ENCODE results near the gene SH2D2A. TPM values are rescaled to one million over a fixed set of nuclear protein-coding genes. Genes with fewer than 3 reads are reported as not detected.

Gene SH2D2A
- total and polyA plus RNA-seq, 2 experiments from 2014 or later, result 0.18 to 0.60 TPM

DNA sequence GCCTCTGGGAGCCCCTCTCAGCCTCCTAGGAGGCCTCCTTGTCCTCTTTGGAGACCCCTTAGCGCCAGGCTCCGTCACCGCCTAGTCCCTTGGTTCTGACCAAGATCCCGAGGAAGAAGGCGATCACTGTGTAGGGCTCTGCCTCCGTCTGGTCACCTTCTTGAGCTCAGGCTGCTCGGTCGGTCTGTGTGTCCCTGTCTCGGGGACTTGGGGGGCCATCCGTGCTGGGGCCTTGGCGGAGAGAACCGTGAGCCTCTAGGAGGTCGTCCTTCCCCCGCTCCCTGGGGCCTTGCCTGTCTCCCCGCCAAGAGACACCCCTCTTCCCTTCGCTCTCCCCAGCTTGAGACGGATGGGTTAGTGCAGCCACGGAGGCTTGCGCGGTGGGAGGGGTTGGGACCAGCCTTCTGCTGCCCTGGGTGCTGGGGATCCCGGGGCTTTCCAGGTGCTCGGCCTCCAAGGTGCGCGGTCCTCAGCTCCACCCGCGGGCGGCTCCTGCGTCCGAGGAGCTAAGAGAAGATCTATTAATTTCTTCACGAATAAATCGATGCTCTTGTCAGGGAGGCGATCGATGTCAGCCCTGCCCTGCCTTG is 43.0 kb upstream of the SH2D2A start:
- no peaks in the 10 kb centered on the region for H3K9me2 ChIP-seq (replicated peaks; ENCODE audit: insufficient read depth)
- no peak overlapping the region for H2AFZ ChIP-seq
- WGBS (ENCODE audit: low lambda C conversion rate, missing lambda C conversion rate), result 5% methylated on average over 31 of the region's 33 CpGs
- TF ChIP-seq EZH2phosphoT487 (IDR thresholded peaks at IDR 0.05; ENCODE audit: low read depth, severe bottlenecking, unreplicated experiment) (no peak), EZH2 (IDR thresholded peaks at IDR 0.05; ENCODE audit: borderline replicate concordance) (no peak)
- TF ChIP-seq, protein P1, sequence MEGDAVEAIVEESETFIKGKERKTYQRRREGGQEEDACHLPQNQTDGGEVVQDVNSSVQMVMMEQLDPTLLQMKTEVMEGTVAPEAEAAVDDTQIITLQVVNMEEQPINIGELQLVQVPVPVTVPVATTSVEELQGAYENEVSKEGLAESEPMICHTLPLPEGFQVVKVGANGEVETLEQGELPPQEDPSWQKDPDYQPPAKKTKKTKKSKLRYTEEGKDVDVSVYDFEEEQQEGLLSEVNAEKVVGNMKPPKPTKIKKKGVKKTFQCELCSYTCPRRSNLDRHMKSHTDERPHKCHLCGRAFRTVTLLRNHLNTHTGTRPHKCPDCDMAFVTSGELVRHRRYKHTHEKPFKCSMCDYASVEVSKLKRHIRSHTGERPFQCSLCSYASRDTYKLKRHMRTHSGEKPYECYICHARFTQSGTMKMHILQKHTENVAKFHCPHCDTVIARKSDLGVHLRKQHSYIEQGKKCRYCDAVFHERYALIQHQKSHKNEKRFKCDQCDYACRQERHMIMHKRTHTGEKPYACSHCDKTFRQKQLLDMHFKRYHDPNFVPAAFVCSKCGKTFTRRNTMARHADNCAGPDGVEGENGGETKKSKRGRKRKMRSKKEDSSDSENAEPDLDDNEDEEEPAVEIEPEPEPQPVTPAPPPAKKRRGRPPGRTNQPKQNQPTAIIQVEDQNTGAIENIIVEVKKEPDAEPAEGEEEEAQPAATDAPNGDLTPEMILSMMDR (IDR thresholded peaks at IDR 0.05; ENCODE audit: poor library complexity), result no peak
- no peaks in the 10 kb centered on the region for H3K9me3 ChIP-seq (ENCODE audit: low read depth)
- no peak overlapping the region for H3K27ac ChIP-seq
- H3K36me3 ChIP-seq (replicated peaks; ENCODE audit: insufficient read depth, low read depth), result no peaks in the 10 kb centered on the region
- H3K79me2 ChIP-seq, result no peaks in the 10 kb centered on the region
- H4K20me1 ChIP-seq (ENCODE audit: insufficient read depth, poor library complexity, severe bottlenecking), result no peaks in the 10 kb centered on the region
- H3K4me1 ChIP-seq (ENCODE audit: insufficient read depth), result peaks cover 26% of the 10 kb centered on the region
- peak overlapping the region; percentile 24 for H3K4me3 ChIP-seq
- DNase-seq (ENCODE audit: low spot score), result no peak
- peak overlapping the region; percentile 89 for H3K4me2 ChIP-seq
- H3K27me3 ChIP-seq, result peaks cover 82% of the 10 kb centered on the region

DNA sequence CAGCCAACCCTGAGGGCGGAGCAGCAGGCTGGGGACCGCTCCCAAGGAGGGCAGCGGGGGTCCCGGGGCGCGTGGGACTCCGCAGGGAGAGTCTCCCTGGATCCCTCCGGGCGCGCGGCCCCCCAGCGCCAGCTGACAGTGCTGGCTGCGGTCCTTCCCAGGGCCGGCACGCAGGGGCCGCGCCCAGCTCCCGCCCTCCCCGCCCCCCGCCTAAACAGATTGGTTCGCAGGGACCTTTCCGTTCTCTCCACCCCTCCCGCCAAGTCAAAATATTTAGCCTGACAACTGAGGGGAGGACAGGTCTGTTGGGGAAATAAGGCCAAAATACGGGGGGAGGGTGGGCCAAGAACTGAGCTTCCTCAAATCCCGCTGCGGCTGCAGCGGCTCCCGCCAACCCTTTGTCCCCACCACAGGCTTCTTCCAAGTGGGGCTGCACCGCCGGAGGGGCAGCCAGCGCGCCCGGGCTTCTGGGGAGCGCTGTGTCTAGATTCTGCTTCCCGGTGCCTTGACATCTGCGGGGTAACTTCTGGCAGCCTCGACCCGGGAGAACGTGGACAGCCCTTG is 42.4 kb upstream of the SH2D2A start, which contains the start of gene INSRR:
Gene INSRR, minus strand, starts transcription at position 159 of the 564 bp plus-strand sequence. CDS start 496 bp downstream, outside the sequence.
- no peak within 1 kb of the TSS for H3K27ac ChIP-seq
- peak within 1 kb of the TSS; percentile 89 for H3K4me2 ChIP-seq
- TF ChIP-seq EZH2 (IDR thresholded peaks at IDR 0.05; ENCODE audit: borderline replicate concordance) (no peak), EZH2phosphoT487 (IDR thresholded peaks at IDR 0.05; ENCODE audit: low read depth, severe bottlenecking, unreplicated experiment) (peak; percentile 10)
- TF ChIP-seq, protein P1 (IDR thresholded peaks at IDR 0.05; ENCODE audit: poor library complexity), result no peak
- peaks cover 26% of the 10 kb centered on the region for H3K4me1 ChIP-seq (ENCODE audit: insufficient read depth)
- H2AFZ ChIP-seq, result no peak within 1 kb of the TSS
- no peaks in the 10 kb centered on the region for H3K9me2 ChIP-seq (replicated peaks; ENCODE audit: insufficient read depth)
- H3K36me3 ChIP-seq (replicated peaks; ENCODE audit: insufficient read depth, low read depth), result no peaks in the 10 kb centered on the region
- no peaks in the 10 kb centered on the region for H3K79me2 ChIP-seq
- peak within 1 kb of the TSS; percentile 24 for H3K4me3 ChIP-seq
- no peaks in the 10 kb centered on the region for H3K9me3 ChIP-seq (ENCODE audit: low read depth)
- no peaks in the 10 kb centered on the region for H4K20me1 ChIP-seq (ENCODE audit: insufficient read depth, poor library complexity, severe bottlenecking)
- WGBS (ENCODE audit: low lambda C conversion rate, missing lambda C conversion rate), result 5% methylated on average over 25 of the region's 39 CpGs
- no peak for DNase-seq (ENCODE audit: low spot score)
- peaks cover 77% of the 10 kb centered on the region for H3K27me3 ChIP-seq

DNA sequence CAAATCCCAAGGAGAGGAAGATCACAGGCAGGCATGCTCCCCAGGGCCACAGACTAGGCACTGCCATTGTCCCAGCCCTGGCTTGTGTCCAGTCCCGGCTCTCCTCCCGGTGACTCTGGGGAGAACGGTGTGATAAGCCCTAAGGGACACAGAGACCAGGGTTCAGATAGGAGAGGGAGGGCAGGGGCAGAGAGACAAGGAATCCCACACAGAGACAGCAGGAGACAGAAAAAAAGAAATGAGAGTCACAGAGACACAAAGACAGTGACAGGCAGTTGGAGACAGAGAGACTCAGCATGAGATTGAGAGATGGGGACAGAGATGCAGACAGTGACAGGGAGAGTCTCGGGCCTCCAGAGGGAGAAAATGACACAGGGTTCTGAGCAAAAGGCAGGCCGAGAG is 41.9 kb upstream of the SH2D2A start:
- Histone ChIP-seq H2AFZ (no peak overlapping the region), H3K4me3 (no peak overlapping the region), H3K4me1 (ENCODE audit: insufficient read depth) (peaks cover 26% of the 10 kb centered on the region), H3K9me3 (ENCODE audit: low read depth) (no peaks in the 10 kb centered on the region), H3K27ac (no peak overlapping the region), H3K36me3 (replicated peaks; ENCODE audit: insufficient read depth, low read depth) (no peaks in the 10 kb centered on the region), H4K20me1 (ENCODE audit: insufficient read depth, poor library complexity, severe bottlenecking) (no peaks in the 10 kb centered on the region), H3K79me2 (no peaks in the 10 kb centered on the region), H3K4me2 (peak overlapping the region; percentile 89), H3K9me2 (replicated peaks; ENCODE audit: insufficient read depth) (no peaks in the 10 kb centered on the region), H3K27me3 (peaks cover 73% of the 10 kb centered on the region)
- WGBS (ENCODE audit: low lambda C conversion rate, missing lambda C conversion rate), result 16% methylated on average over 5 of the region's 5 CpGs
- DNase-seq (ENCODE audit: low spot score), result no peak
- TF ChIP-seq, protein P1 (IDR thresholded peaks at IDR 0.05; ENCODE audit: poor library complexity), result no peak
- TF ChIP-seq EZH2 (IDR thresholded peaks at IDR 0.05; ENCODE audit: borderline replicate concordance) (no peak), EZH2phosphoT487 (IDR thresholded peaks at IDR 0.05; ENCODE audit: low read depth, severe bottlenecking, unreplicated experiment) (no peak)
